Omental fat pad (tissue), 4 donors: ENCODE measurements around the gene BTBD8. TPM values are rescaled to one million over a fixed set of nuclear protein-coding genes. Genes with fewer than 3 reads are reported as not detected.

Experiments used
- ATAC-seq: fragments of 150-250 bp; one replicate; pipeline ENCODE4 v1.9.1; 2016; ENCODE audit warnings: mild to moderate bottlenecking, moderate library complexity; ENCODE audit not compliant: low FRiP score
- DNase-seq: peaks from one replicate; pipeline ENCODE4 v3.0.0-alpha.2; 2019; ENCODE audit warnings: low spot score
- CTCF ChIP-seq, 3 donors: fragments of 450-650 bp; IDR thresholded peaks; one replicate each; pipeline ENCODE4 v1.5.1; 2016 to 2017; ENCODE audit warnings: antibody characterized with exemption in 3 of 3, mild to moderate bottlenecking in 3 of 3, moderate library complexity in 2 of 3
- total RNA-seq, 4 donors: library from RNA; depleted of rRNA; stranded (reverse); fragments of >200 nt; gene quantifications; one replicate each; pipeline ENCODE4 v1.1.0, GENCODE V29; 2016

The BTBD8 gene
- total RNA-seq, 4 donors from 2014 or later, result 2.0 to 12.3 (median 6.5) TPM

GRCh38 chr1:92210701-92211100 lies 130.6 kb downstream of the BTBD8 start:
- no peak for DNase-seq
- no peak for TF ChIP-seq CTCF (IDR thresholded peaks at IDR 0.05)
- no peak for ATAC-seq

GRCh38 chr1:92211166-92211565 lies 131.0 kb downstream of the BTBD8 start:
- no peak for ATAC-seq
- no peak for TF ChIP-seq CTCF (IDR thresholded peaks at IDR 0.05)

GRCh38 chr1:92217721-92218120 lies 137.6 kb downstream of the BTBD8 start, which contains the start of gene C1orf146:
TSS of gene C1orf146 (plus strand) at chr1:92217915. CDS start at chr1:92231421, 13,506 bp downstream.
- no peak for TF ChIP-seq CTCF (IDR thresholded peaks at IDR 0.05)
- ATAC-seq, result no peak
- DNase-seq, result no peak

More at GRCh38 chr1:92211166-92211565, 131.0 kb downstream of the BTBD8 start:
- DNase-seq, result no peak

- ATAC-seq, result no peak
- TF ChIP-seq CTCF (IDR thresholded peaks at IDR 0.05), result no peak
- DNase-seq, result no peak
Measured at GRCh38 chr1:92218559-92218958, 138.4 kb downstream of the BTBD8 start.

GRCh38 chr1:92219028-92219427 lies 138.9 kb downstream of the BTBD8 start:
- no peak for TF ChIP-seq CTCF (IDR thresholded peaks at IDR 0.05)
- ATAC-seq (no peak), DNase-seq (no peak)

GRCh38 chr1:92228401-92228800 lies 148.3 kb downstream of the BTBD8 start:
- no peak for TF ChIP-seq CTCF (IDR thresholded peaks at IDR 0.05)
- no peak for ATAC-seq

GRCh38 chr1:92230736-92231135 lies 150.6 kb downstream of the BTBD8 start:
- ATAC-seq (no peak), DNase-seq (no peak)
- no peak for TF ChIP-seq CTCF (IDR thresholded peaks at IDR 0.05)

More at GRCh38 chr1:92228401-92228800, 148.3 kb downstream of the BTBD8 start:
- no peak for DNase-seq

Other genes starting within 250 kb of the BTBD8 start
- gene TGFBR3, start 194.2 kb upstream of the BTBD8 start, total RNA-seq, result 100 to 1,000 TPM; 104 to 267 (median 196) TPM
- gene BRDT, start 130.9 kb upstream of the BTBD8 start, total RNA-seq, result 1 to 10 TPM in 1 of 4 donors, not detected in 3; 2.8 TPM
- gene EPHX4, start 50.4 kb upstream of the BTBD8 start, total RNA-seq, result under 1 TPM in 1 of 4 donors, not detected in 3; 0.56 TPM
- gene SETSIP, start 4.9 kb upstream of the BTBD8 start, total RNA-seq, result not detected
- not detected for gene C1orf146, start 137.6 kb downstream of the BTBD8 start, total RNA-seq
- 10 to 100 TPM in 2 of 4 donors, 1 to 10 TPM in 2; 7.0 to 12.6 (median 9.4) TPM for gene GLMN, start 218.6 kb downstream of the BTBD8 start, total RNA-seq
- gene RPAP2, start 218.7 kb downstream of the BTBD8 start, total RNA-seq, result 10 to 100 TPM in 1 of 4 donors, 1 to 10 TPM in 3; 4.8 to 11.5 (median 6.7) TPM